HEK293 (cell line): ENCODE results near the gene SEMA4D.

ENCODE experiments used
- CTCF ChIA-PET: fragments of 350-600 bp; formaldehyde crosslinking; extraction: SDS; loops from one replicate; lab custom pipeline; 2021; ENCODE audit warnings: antibody characterized with exemption; lab: Yijun Ruan, JAX
- POLR2A ChIA-PET: fragments of 300-600 bp; formaldehyde crosslinking; extraction: SDS; loops from one replicate; lab custom pipeline; 2020; ENCODE audit warnings: antibody characterized with exemption, inconsistent platforms; lab: Yijun Ruan, JAX
- H3K27ac ChIP-seq: fragments of 200-500 bp; sonication (Bioruptor generic); 2 replicates; pipeline ENCODE4 v1.5.1; 2014; ENCODE audit warnings: low read depth, low read length, control low read depth, inconsistent platforms; ENCODE audit errors: extremely low read depth
- H3K36me3 ChIP-seq, 2 experiments: fragments of 200-500 bp in 1 of 2; sonication (Bioruptor generic) in 1 of 2; 1 replicate in 1 of 2; 2 replicates in 1 of 2; pipeline ENCODE4 v1.5.1; 2014 to 2017; ENCODE audit warnings: inconsistent platforms in 2 of 2, low read length in 2 of 2; ENCODE audit not compliant: control insufficient read depth in 2 of 2, insufficient read depth in 1 of 2
- H3K4me1 ChIP-seq: fragments of 200-500 bp; sonication (Bioruptor generic); 2 replicates; pipeline ENCODE4 v1.5.1; 2014; ENCODE audit warnings: mild to moderate bottlenecking, low read length, inconsistent platforms; ENCODE audit not compliant: control insufficient read depth, insufficient read depth
- H3K4me3 ChIP-seq: 2 replicates; pipeline ENCODE4 v1.5.1; 2011; ENCODE audit warnings: low read depth, mild to moderate bottlenecking, control low read depth, low read length, moderate library complexity
- H3K9me3 ChIP-seq: fragments of 200-500 bp; sonication (Bioruptor generic); 2 replicates; pipeline ENCODE4 v1.5.1; 2014; ENCODE audit warnings: low read depth, low read length, inconsistent platforms; ENCODE audit not compliant: control insufficient read depth, insufficient read depth
- BCL11A ChIP-seq: fragments of 450-650 bp; formaldehyde crosslinking; IDR thresholded peaks from 2 replicates; pipeline ENCODE4 v1.5.1; 2016; ENCODE audit warnings: low read depth, missing biosample characterization, missing genetic modification characterization
- BCL11B ChIP-seq: fragments of 450-650 bp; formaldehyde crosslinking; IDR thresholded peaks from 2 replicates; pipeline ENCODE4 v1.5.1; 2016; ENCODE audit warnings: low read depth, missing biosample characterization, missing genetic modification characterization
- EGR2 ChIP-seq: fragments of 450-650 bp; formaldehyde crosslinking; IDR thresholded peaks from 2 replicates; pipeline ENCODE4 v1.5.1; 2016; ENCODE audit warnings: low read depth, missing biosample characterization, missing genetic modification characterization
- KLF1 ChIP-seq: fragments of 450-650 bp; formaldehyde crosslinking; IDR thresholded peaks from 2 replicates; pipeline ENCODE4 v1.5.1; 2016; ENCODE audit warnings: missing biosample characterization, missing genetic modification characterization
- KLF8 ChIP-seq: fragments of 450-650 bp; formaldehyde crosslinking; IDR thresholded peaks from 2 replicates; pipeline ENCODE4 v1.5.1; 2016; ENCODE audit warnings: missing biosample characterization, missing genetic modification characterization
- KLF9 ChIP-seq: fragments of 450-650 bp; formaldehyde crosslinking; IDR thresholded peaks from 2 replicates; pipeline ENCODE4 v1.5.1; 2016; ENCODE audit warnings: missing biosample characterization, missing genetic modification characterization, low read depth
- PATZ1 ChIP-seq: fragments of 450-650 bp; formaldehyde crosslinking; IDR thresholded peaks from 2 replicates; pipeline ENCODE4 v1.5.1; 2016; ENCODE audit warnings: missing biosample characterization, missing genetic modification characterization
- RBAK ChIP-seq: fragments of 450-650 bp; formaldehyde crosslinking; IDR thresholded peaks from 2 replicates; pipeline ENCODE4 v1.5.1; 2016; ENCODE audit warnings: missing biosample characterization, missing genetic modification characterization
- SP2 ChIP-seq: fragments of 450-650 bp; formaldehyde crosslinking; IDR thresholded peaks from 2 replicates; pipeline ENCODE4 v1.5.1; 2016; ENCODE audit warnings: missing biosample characterization, missing genetic modification characterization
- TRIM28 ChIP-seq: IDR thresholded peaks from 2 replicates; pipeline ENCODE4 v1.6.1; 2011; ENCODE audit warnings: low read length, control low read depth, borderline replicate concordance
- ZBTB1 ChIP-seq: fragments of 450-650 bp; formaldehyde crosslinking; IDR thresholded peaks from 2 replicates; pipeline ENCODE4 v1.5.1; 2016; ENCODE audit warnings: missing biosample characterization, missing genetic modification characterization
- ZBTB10 ChIP-seq: fragments of 450-650 bp; formaldehyde crosslinking; IDR thresholded peaks from 2 replicates; pipeline ENCODE4 v1.5.1; 2016; ENCODE audit warnings: missing biosample characterization, missing genetic modification characterization
- ZFHX2 ChIP-seq: fragments of 450-650 bp; formaldehyde crosslinking; conservative IDR thresholded peaks from 2 replicates; pipeline ENCODE4 v1.5.1; 2016; ENCODE audit warnings: missing biosample characterization, missing genetic modification characterization
- ZNF121 ChIP-seq: fragments of 450-650 bp; formaldehyde crosslinking; IDR thresholded peaks from 2 replicates; pipeline ENCODE4 v1.5.1; 2016; ENCODE audit warnings: missing biosample characterization, missing genetic modification characterization
- ZNF140 ChIP-seq: fragments of 450-650 bp; formaldehyde crosslinking; IDR thresholded peaks from 2 replicates; pipeline ENCODE4 v1.5.1; 2016; ENCODE audit warnings: missing biosample characterization, missing genetic modification characterization
- ZNF155 ChIP-seq: fragments of 450-650 bp; formaldehyde crosslinking; IDR thresholded peaks from 2 replicates; pipeline ENCODE4 v1.5.1; 2016; ENCODE audit warnings: missing biosample characterization, missing genetic modification characterization
- ZNF16 ChIP-seq: fragments of 450-650 bp; formaldehyde crosslinking; IDR thresholded peaks from 2 replicates; pipeline ENCODE4 v1.5.1; 2016; ENCODE audit warnings: low read depth, missing biosample characterization, missing genetic modification characterization
- ZNF175 ChIP-seq: fragments of 450-650 bp; formaldehyde crosslinking; IDR thresholded peaks from 2 replicates; pipeline ENCODE4 v1.5.1; 2016; ENCODE audit warnings: missing biosample characterization, missing genetic modification characterization
- ZNF23 ChIP-seq: fragments of 450-650 bp; formaldehyde crosslinking; IDR thresholded peaks from 2 replicates; pipeline ENCODE4 v1.5.1; 2016; ENCODE audit warnings: missing biosample characterization, missing genetic modification characterization, borderline replicate concordance
- ZNF311 ChIP-seq: fragments of 450-650 bp; formaldehyde crosslinking; IDR thresholded peaks from 2 replicates; pipeline ENCODE4 v1.5.1; 2017; ENCODE audit warnings: missing biosample characterization, missing genetic modification characterization, borderline replicate concordance
- ZNF362 ChIP-seq: fragments of 450-650 bp; formaldehyde crosslinking; IDR thresholded peaks from 2 replicates; pipeline ENCODE4 v1.5.1; 2016; ENCODE audit warnings: missing biosample characterization, missing genetic modification characterization
- ZNF398 ChIP-seq: fragments of 450-650 bp; formaldehyde crosslinking; IDR thresholded peaks from 2 replicates; pipeline ENCODE4 v1.5.1; 2017; ENCODE audit warnings: missing biosample characterization, missing genetic modification characterization
- ZNF426 ChIP-seq: fragments of 450-650 bp; formaldehyde crosslinking; IDR thresholded peaks from 2 replicates; pipeline ENCODE4 v1.5.1; 2017; ENCODE audit warnings: missing biosample characterization, missing genetic modification characterization, mild to moderate bottlenecking, inconsistent platforms, moderate library complexity
- ZNF48 ChIP-seq: fragments of 450-650 bp; formaldehyde crosslinking; IDR thresholded peaks from 2 replicates; pipeline ENCODE4 v1.5.1; 2016; ENCODE audit warnings: missing biosample characterization, missing genetic modification characterization
- ZNF501 ChIP-seq: fragments of 450-650 bp; formaldehyde crosslinking; IDR thresholded peaks from 2 replicates; pipeline ENCODE4 v1.5.1; 2016; ENCODE audit warnings: missing biosample characterization, missing genetic modification characterization
- ZNF596 ChIP-seq: fragments of 450-650 bp; IDR thresholded peaks from 2 replicates; pipeline ENCODE4 v1.5.0; 2018; ENCODE audit warnings: missing biosample characterization, mild to moderate bottlenecking, missing genetic modification characterization, moderate library complexity
- ZNF626 ChIP-seq: fragments of 450-650 bp; sonication (Bioruptor Pico); formaldehyde crosslinking; IDR thresholded peaks from 2 replicates; pipeline ENCODE4 v1.5.1; 2018; ENCODE audit warnings: missing biosample characterization, missing genetic modification characterization, inconsistent platforms
- ZNF629 ChIP-seq: fragments of 450-650 bp; formaldehyde crosslinking; IDR thresholded peaks from 2 replicates; pipeline ENCODE4 v1.5.1; 2017; ENCODE audit warnings: missing biosample characterization, missing genetic modification characterization
- ZNF658 ChIP-seq: fragments of 450-650 bp; formaldehyde crosslinking; IDR thresholded peaks from 2 replicates; pipeline ENCODE4; 2016; ENCODE audit warnings: missing biosample characterization, missing genetic modification characterization
- ZNF701 ChIP-seq: fragments of 450-650 bp; formaldehyde crosslinking; IDR thresholded peaks from 2 replicates; pipeline ENCODE4 v1.5.1; 2016; ENCODE audit warnings: missing biosample characterization, missing genetic modification characterization
- ZSCAN16 ChIP-seq: fragments of 450-650 bp; formaldehyde crosslinking; IDR thresholded peaks from 2 replicates; pipeline ENCODE4 v1.5.1; 2016; ENCODE audit warnings: missing biosample characterization, missing genetic modification characterization

The SEMA4D gene

GRCh38 chr9:89370593-89370992 is 127.3 kb downstream of the SEMA4D start:
- ChIA-PET POLR2A (no interaction called here), CTCF (no interaction called here)
- Histone ChIP-seq H3K27ac (no peak overlapping the region), H3K9me3 (no peaks in the 10 kb centered on the region), H3K4me3 (no peak overlapping the region), H3K36me3 (no peaks in the 10 kb centered on the region; a peak in 1 of 3 replicates), H3K4me1 (no peaks in the 10 kb centered on the region)
- TF ChIP-seq ZNF398 (tag by site-specific recombination) = no peak
- no peak for TF ChIP-seq ZNF701
- TF ChIP-seq ZNF501 = no peak
- TF ChIP-seq ZNF626 (tag by site-specific recombination) = no peak
- TF ChIP-seq RBAK (tag by site-specific recombination) = no peak
- no peak for TF ChIP-seq PATZ1 (tag by site-specific recombination)
- no peak for TF ChIP-seq ZNF23 (tag by site-specific recombination)
- TF ChIP-seq SP2 (tag by site-specific recombination) = no peak
- TF ChIP-seq EGR2 (tag by site-specific recombination) = peak; percentile 59
- TF ChIP-seq ZNF121 = no peak
- peak; percentile 65 for TF ChIP-seq ZFHX2
- TF ChIP-seq ZNF629 (tag by site-specific recombination) = no peak
- TF ChIP-seq ZNF48 (tag by site-specific recombination) = no peak
- TF ChIP-seq ZNF155 (tag by site-specific recombination) = no peak
- TF ChIP-seq ZSCAN16 (tag by site-specific recombination) = no peak
- TF ChIP-seq ZNF175 (tag by site-specific recombination) = no peak
- TF ChIP-seq ZNF658 (tag by site-specific recombination) = no peak
- no peak for TF ChIP-seq ZNF16 (tag by site-specific recombination)
- no peak for TF ChIP-seq ZNF311 (tag by site-specific recombination)
- TF ChIP-seq TRIM28 = no peak
- no peak for TF ChIP-seq BCL11A (tag by site-specific recombination)
- TF ChIP-seq KLF9 = peak; percentile 53; the same call in 1 of the 2 replicates
- no peak for TF ChIP-seq ZNF426
- TF ChIP-seq ZNF596 (tag by site-specific recombination) = no peak
- no peak for TF ChIP-seq ZBTB1 (tag by site-specific recombination)
- 0 out of 2 replicates have a peak, but pooled peaks have one; percentile 30 for TF ChIP-seq ZBTB10 (tag by site-specific recombination)
- TF ChIP-seq KLF8 (tag by site-specific recombination) = peak; percentile 77
- TF ChIP-seq ZNF140 (tag by site-specific recombination) = no peak
- peak; percentile 96 for TF ChIP-seq KLF1 (tag by site-specific recombination)
- no peak for TF ChIP-seq BCL11B (tag by site-specific recombination)
- TF ChIP-seq ZNF362 (tag by site-specific recombination) = no peak
- TF ChIP-seq, all 188 proteins: peak for 6
